Spleen (tissue), 11 donors: ENCODE results near the gene SORCS2. TPM values are rescaled to one million over a fixed set of nuclear protein-coding genes. Genes with fewer than 3 reads are reported as not detected.
A peak's percentile ranks its signal among the peaks of the same experiment; 100 is the strongest.

ENCODE experiments used
- DNase-seq: peaks from one replicate; pipeline ENCODE4 v3.0.0-alpha.2; 2020
- H3K27ac ChIP-seq, 8 donors: fragments of 200-600 bp; sonication (generic) in 7 of 8; 1 replicate in 4 of 8; 2 replicates in 4 of 8; pipeline versions ENCODE4 v1.5.0 to v1.8.0; 2016 to 2021; ENCODE audit warnings: inconsistent platforms in 4 of 8, mild to moderate bottlenecking in 4 of 8, moderate library complexity in 1 of 8
- H3K27me3 ChIP-seq, 7 donors: fragments of 200-600 bp; sonication (generic) in 6 of 7; replicated peaks in 1 of 7; 1 replicate in 4 of 7; 2 replicates in 3 of 7; pipeline versions ENCODE4 v1.5.0 to v1.8.0; 2016 to 2021; ENCODE audit warnings: inconsistent platforms in 3 of 7, mild to moderate bottlenecking in 1 of 7
- H3K36me3 ChIP-seq, 6 donors: fragments of 200-600 bp; sonication (generic) in 5 of 6; 1 replicate in 4 of 6; 2 replicates in 2 of 6; pipeline versions ENCODE4 v1.5.0 to v1.8.0; 2016 to 2021; ENCODE audit warnings: inconsistent platforms in 2 of 6
- H3K4me1 ChIP-seq, 6 donors: fragments of 200-600 bp; sonication (generic) in 5 of 6; 1 replicate in 3 of 6; 2 replicates in 3 of 6; pipeline versions ENCODE4 v1.5.0 to v1.8.0; 2016 to 2021; ENCODE audit warnings: inconsistent platforms in 3 of 6
- H3K4me3 ChIP-seq, 8 donors: fragments of 200-600 bp; sonication (generic) in 7 of 8; 1 replicate in 4 of 8; 2 replicates in 4 of 8; pipeline versions ENCODE4 v1.5.0 to v1.8.0; 2016 to 2021; ENCODE audit warnings: inconsistent platforms in 4 of 8, mild to moderate bottlenecking in 4 of 8, moderate library complexity in 2 of 8
- H3K9me3 ChIP-seq, 8 donors: fragments of 200-600 bp; sonication (generic) in 7 of 8; 1 replicate in 4 of 8; 2 replicates in 4 of 8; pipeline versions ENCODE4 v1.5.0 to v1.8.0; 2016 to 2021; ENCODE audit warnings: inconsistent platforms in 4 of 8
- POLR2A ChIP-seq, 3 donors: fragments of 450-650 bp; IDR thresholded peaks; one replicate each; pipeline ENCODE4 v1.5.1; 2017; ENCODE audit warnings: antibody characterized with exemption in 3 of 3, mild to moderate bottlenecking in 1 of 3
- POLR2AphosphoS5 ChIP-seq, 3 donors: sonication (generic); formaldehyde crosslinking; IDR thresholded peaks; one replicate each; pipeline ENCODE4 v1.5.1; 2017; ENCODE audit warnings: antibody characterized with exemption in 3 of 3
- WGBS, 5 donors: extraction: QIAGEN DNeasy Blood & Tissue Kit in 3 of 5; methylation state at CpG; one replicate each; pipeline versions ENCODE4 v1.1.5 to v1.1.7; 2013 to 2018; 5-methylcytosine and 5-hydroxymethylcytosine counted together
- intact Hi-C: fragments of 100-400 bp; cut with DNase I; formaldehyde crosslinking; loops from one replicate; pipeline ENCODE4 v1.15.0; 2023; ENCODE audit warnings: low total_unique reads
- polyA plus RNA-seq, 3 donors: library from polyadenylated mRNA; stranded (reverse); fragments of 200-250 nt; gene quantifications; one replicate each; pipeline ENCODE4 v1.2.1, GENCODE V29; 2013
- total RNA-seq, 7 donors: library from RNA; depleted of rRNA in 3 of 7; stranded (reverse); fragments of >200 nt in 3 of 7; fragmentation: NEBNext Ultra II Directional in 4 of 7; extraction: Animal tissue kit (Norgen Biotek cat#: 25700) in 4 of 7; gene quantifications; one replicate each; pipeline versions ENCODE4 v1.1.0 to v1.2.1, GENCODE V29; 2016 to 2021
- TF ChIP-seq, protein P1 (sequence below), 11 experiments: fragments of 200-600 bp in 7 of 11; fragments of 450-650 bp in 4 of 11; sonication (generic) in 4 of 11; IDR thresholded peaks in 8 of 11; conservative IDR thresholded peaks in 3 of 11; 1 replicate in 7 of 11; 2 replicates in 4 of 11; pipeline versions ENCODE4 v1.4.0 to v1.8.0; 2016 to 2021; ENCODE audit warnings: antibody characterized with exemption in 11 of 11, inconsistent platforms in 4 of 11, mild to moderate bottlenecking in 1 of 11
- donor health status: healthy with polysubstance abuse.
- donor health status: DM: no; HTN: no; CAD: no; lungs with moderate emphysema.
- donor health status: DM: no; HTN: no; CAD: no.
- donor health status: Bipolar disorder and iron deficiency.
- donor health status: healthy.
- donor health status: DM: no; HTN: no; CAD: no.
- donor health status: DM: yes; HTN: yes; CAD: no.

SORCS2 gene
- total and polyA plus RNA-seq, 10 donors = 0.33 to 1.6 (median 0.60) TPM

DNA sequence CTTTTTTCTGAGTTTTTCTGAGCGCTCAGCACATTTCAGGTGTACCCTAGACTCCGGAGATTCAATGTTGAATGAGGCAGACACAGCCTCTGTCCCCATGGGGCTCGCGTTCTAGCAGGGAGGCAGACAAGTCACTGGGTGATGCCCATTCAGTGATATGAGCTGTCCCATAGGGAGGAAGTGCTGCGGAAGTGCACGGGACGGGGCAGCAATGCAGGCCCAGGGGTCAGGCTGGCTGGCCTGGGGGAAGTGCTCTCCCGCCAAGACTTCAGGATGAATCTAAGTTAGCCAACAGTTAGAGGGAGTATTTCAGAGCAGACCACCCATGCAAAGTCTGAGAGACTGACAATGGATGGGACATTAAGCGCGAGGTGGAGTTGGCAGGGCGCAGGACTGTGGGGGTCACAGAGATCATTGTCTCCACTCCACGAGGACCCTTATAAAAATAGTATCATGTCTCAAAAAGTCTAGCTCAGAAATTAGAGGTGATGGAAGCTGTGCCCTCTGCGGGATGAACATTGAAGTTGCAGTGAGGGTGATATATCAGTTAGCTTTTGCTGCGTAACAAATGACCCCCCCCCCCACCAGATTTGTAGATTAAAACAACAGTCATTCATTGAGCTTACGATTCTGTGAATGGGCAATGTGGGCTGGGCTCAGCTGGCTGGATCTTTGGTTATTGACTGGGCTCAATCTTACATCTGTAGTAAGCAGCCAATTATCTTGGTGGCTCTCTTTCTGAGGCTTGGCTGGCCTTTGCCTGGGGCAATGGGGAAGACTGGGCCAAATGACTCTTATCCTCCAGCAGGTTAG lies 226.0 kb downstream of the SORCS2 start:
- TF ChIP-seq POLR2A (IDR thresholded peaks at IDR 0.05) (no peak), POLR2AphosphoS5 (IDR thresholded peaks at IDR 0.05) (no peak)
- TF ChIP-seq, protein P1, sequence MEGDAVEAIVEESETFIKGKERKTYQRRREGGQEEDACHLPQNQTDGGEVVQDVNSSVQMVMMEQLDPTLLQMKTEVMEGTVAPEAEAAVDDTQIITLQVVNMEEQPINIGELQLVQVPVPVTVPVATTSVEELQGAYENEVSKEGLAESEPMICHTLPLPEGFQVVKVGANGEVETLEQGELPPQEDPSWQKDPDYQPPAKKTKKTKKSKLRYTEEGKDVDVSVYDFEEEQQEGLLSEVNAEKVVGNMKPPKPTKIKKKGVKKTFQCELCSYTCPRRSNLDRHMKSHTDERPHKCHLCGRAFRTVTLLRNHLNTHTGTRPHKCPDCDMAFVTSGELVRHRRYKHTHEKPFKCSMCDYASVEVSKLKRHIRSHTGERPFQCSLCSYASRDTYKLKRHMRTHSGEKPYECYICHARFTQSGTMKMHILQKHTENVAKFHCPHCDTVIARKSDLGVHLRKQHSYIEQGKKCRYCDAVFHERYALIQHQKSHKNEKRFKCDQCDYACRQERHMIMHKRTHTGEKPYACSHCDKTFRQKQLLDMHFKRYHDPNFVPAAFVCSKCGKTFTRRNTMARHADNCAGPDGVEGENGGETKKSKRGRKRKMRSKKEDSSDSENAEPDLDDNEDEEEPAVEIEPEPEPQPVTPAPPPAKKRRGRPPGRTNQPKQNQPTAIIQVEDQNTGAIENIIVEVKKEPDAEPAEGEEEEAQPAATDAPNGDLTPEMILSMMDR (IDR thresholded peaks at IDR 0.05 in 8 of 11, conservative IDR thresholded peaks at IDR 0.05 in 3 of 11) = no peak
- Histone ChIP-seq H3K4me1 (no peaks in the 10 kb centered on the region), H3K4me3 (no peak overlapping the region), H3K27me3 (peaks cover 0 to 27% (median 0%) of the 10 kb centered on the region in 7 donors), H3K36me3 (no peaks in the 10 kb centered on the region), H3K27ac (no peak overlapping the region), H3K9me3 (peaks cover 0 to 14% (median 4%) of the 10 kb centered on the region in 8 donors)
- DNase-seq = peak; percentile 29
- intact Hi-C loops = no loop called here
- WGBS, 5 donors = 77 to 83% (median 80%) methylated on average over 14 to 15 of the region's 15 CpGs

DNA sequence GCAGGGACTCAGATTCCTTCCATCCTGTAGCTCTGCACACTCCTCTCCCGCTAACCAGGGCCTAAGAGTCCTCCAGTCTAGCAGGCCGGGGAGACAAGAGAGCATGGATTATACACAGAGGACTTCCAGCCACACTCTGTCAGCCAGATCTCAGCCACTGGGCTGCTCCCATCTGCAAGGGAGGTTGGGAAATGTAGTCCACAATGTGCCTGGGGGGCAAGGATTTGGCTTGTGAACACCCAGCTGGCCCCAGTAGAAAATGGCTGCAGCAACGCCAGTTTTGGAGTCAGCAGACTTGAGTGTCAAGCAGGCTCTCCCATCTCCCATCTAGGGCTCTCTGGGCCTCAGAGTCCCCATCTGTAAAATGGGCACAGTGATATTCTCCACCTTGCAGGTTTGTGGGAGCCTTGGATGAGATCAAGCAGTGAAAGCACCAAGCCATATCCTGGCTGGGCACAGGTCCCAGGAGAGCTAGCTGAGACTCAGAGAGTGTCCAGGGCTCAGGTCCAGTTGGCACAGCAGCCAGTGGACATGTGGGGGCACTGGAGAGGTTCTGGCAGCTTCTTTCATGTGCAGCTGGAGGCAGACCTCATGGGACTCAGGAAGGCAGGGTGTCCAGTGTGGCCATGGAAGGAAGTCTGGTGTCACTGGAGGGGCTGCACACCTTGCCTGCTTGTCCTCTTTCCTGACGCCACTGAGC lies 227.8 kb downstream of the SORCS2 start:
- no peak overlapping the region for H3K4me3 ChIP-seq
- intact Hi-C loops = no loop called here
- peaks cover 0 to 12% (median 2%) of the 10 kb centered on the region in 6 donors for H3K4me1 ChIP-seq
- peaks cover 0 to 14% (median 4%) of the 10 kb centered on the region in 8 donors for H3K9me3 ChIP-seq
- H3K36me3 ChIP-seq = no peaks in the 10 kb centered on the region
- TF ChIP-seq POLR2A (IDR thresholded peaks at IDR 0.05) (no peak), POLR2AphosphoS5 (IDR thresholded peaks at IDR 0.05) (no peak)
- TF ChIP-seq, protein P1 (IDR thresholded peaks at IDR 0.05 in 8 of 11, conservative IDR thresholded peaks at IDR 0.05 in 3 of 11) = no peak
- DNase-seq = peak; percentile 41
- peaks cover 0 to 12% (median 0%) of the 10 kb centered on the region in 7 donors for H3K27me3 ChIP-seq
- H3K27ac ChIP-seq = no peak overlapping the region
- 60 to 92% (median 73%) methylated on average over 2 to 4 of the region's 4 CpGs for WGBS, 5 donors

DNA sequence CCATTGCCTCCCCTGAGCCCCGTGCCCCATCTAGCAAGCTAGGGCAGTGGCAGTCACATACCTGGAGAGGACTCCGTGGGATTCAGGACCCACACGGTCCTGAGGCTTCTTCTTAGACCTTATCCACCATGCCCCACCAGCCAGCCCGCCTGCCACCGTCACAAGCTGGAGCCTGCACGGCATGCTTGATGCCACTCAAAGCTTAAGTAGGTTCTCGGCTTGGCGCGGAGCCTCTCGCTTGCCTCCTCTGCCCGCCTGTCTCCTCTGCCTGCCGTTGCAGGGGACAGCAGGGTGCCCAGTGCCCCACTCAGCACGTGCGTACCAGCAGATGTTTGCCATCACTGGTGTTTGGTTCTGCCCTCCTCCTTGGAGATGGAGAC lies 228.3 kb downstream of the SORCS2 start:
- Histone ChIP-seq H3K27ac (no peak overlapping the region), H3K4me3 (no peak overlapping the region), H3K27me3 (peaks cover 0 to 6% (median 0%) of the 10 kb centered on the region in 7 donors), H3K9me3 (peaks cover 0 to 14% (median 4%) of the 10 kb centered on the region in 8 donors), H3K4me1 (peaks cover 0 to 12% (median 2%) of the 10 kb centered on the region in 6 donors), H3K36me3 (no peaks in the 10 kb centered on the region)
- 79 to 85% (median 82%) methylated on average over 10 to 14 of the region's 14 CpGs for WGBS, 5 donors
- intact Hi-C loops = no loop called here
- TF ChIP-seq POLR2AphosphoS5 (IDR thresholded peaks at IDR 0.05) (no peak), POLR2A (IDR thresholded peaks at IDR 0.05) (no peak)
- TF ChIP-seq, protein P1 (IDR thresholded peaks at IDR 0.05 in 8 of 11, conservative IDR thresholded peaks at IDR 0.05 in 3 of 11) = no peak
- DNase-seq = peak; percentile 71
